AG04449 (cell line): ENCODE results near the gene FAM120A.
"Not testable (repeated sequence)": the region's sequence is repeated elsewhere in the genome, so short reads cannot be mapped to it uniquely, and the experiment has no call there.

Experiments used
- CTCF ChIA-PET: fragments of 350-600 bp; formaldehyde crosslinking; extraction: SDS; loops from one replicate; lab custom pipeline; 2021; ENCODE audit warnings: antibody characterized with exemption; lab: Yijun Ruan, JAX
- POLR2A ChIA-PET: fragments of 400-600, 350-600 bp; formaldehyde crosslinking; extraction: SDS; loops from one replicate; lab custom pipeline; 2020; ENCODE audit warnings: antibody characterized with exemption, inconsistent platforms; lab: Yijun Ruan, JAX
- DNase-seq: peaks from one replicate; pipeline ENCODE4 v3.0.0-alpha.2; 2010; ENCODE audit warnings: low read depth, low spot score
- H3K4me3 ChIP-seq: 2 replicates; pipeline ENCODE4 v1.5.1; 2011; ENCODE audit warnings: low read depth, mild to moderate bottlenecking, control low read depth, low read length
- CTCF ChIP-seq: IDR thresholded peaks from one replicate; pipeline ENCODE4 v1.5.1; 2011; ENCODE audit warnings: mild to moderate bottlenecking, moderate library complexity, low read length, control low read depth, inconsistent platforms; ENCODE audit not compliant: insufficient read depth; ENCODE audit errors: missing control alignments

FAM120A gene

DNA sequence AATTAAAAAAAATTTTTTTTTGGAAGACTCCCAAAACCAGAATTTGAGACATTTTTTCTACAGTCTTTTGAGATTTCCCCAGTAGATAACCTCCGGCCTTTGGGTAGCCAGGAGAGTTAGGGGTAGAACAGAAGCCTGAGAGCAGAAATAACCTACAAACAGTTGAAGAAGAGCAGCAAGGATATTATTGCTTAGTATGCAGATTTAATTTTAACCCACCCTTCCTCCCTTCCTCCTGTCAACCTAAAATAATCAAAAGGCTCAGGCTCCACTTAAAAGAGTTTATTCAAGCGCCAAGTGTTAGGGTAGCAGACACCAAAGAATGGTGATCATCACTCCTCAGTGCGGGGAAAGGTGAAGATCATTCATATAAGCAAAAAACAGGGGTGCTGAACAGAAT lies 17.4 kb upstream of the FAM120A start:
- CTCF ChIA-PET, result no interaction called here

GRCh38 chr9:93435386-93435785 lies 16.1 kb upstream of the FAM120A start:
- no peak for TF ChIP-seq CTCF
- ChIA-PET POLR2A (no interaction called here), CTCF (no interaction called here)
- H3K4me3 ChIP-seq, result no peak overlapping the region
- DNase-seq, result no peak

More for the DNA sequence above, 17.4 kb upstream of the FAM120A start:
- DNase-seq, result no peak
- POLR2A ChIA-PET, result no interaction called here
- no peak overlapping the region for H3K4me3 ChIP-seq
- TF ChIP-seq CTCF, result no peak

DNA sequence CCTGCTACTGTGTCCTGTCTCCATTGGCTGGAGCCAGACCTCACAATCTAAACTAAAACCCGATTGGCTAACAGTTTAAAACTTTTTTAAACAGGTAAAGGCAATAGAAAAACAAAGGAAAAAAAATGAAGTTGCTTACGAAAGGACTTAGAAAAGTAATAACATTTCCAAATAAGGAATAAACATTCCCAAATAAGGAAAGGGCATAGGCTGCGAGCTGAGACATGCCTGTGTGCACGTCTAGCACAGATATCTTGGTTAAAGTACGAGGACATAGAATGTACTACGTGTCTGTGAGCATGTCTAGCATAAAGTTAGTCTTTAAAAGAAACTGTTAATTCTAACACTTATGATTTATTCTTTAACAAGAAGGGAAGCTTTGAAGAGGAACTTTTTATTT lies 15.3 kb upstream of the FAM120A start:
- ChIA-PET CTCF (no interaction called here), POLR2A (no interaction called here)
- DNase-seq, result no peak
- no peak overlapping the region for H3K4me3 ChIP-seq
- no peak for TF ChIP-seq CTCF

GRCh38 chr9:93436655-93437407 lies 14.7 kb upstream of the FAM120A start:
- DNase-seq, result no peak
- CTCF ChIA-PET, result interaction anchor here (0.6 kb wide), 1 partner anchor 204 kb away, joined by 3 read pairs; no protein-coding TSS in a partner anchor
- TF ChIP-seq CTCF, result no peak
- no peak overlapping the region for H3K4me3 ChIP-seq
- POLR2A ChIA-PET, result no interaction called here

- H3K4me3 ChIP-seq, result no peak overlapping the region
- TF ChIP-seq CTCF, result no peak
- ChIA-PET POLR2A (no interaction called here), CTCF (no interaction called here)
- no peak for DNase-seq
Observed at GRCh38 chr9:93437996-93438395, 13.5 kb upstream of the FAM120A start.

DNA sequence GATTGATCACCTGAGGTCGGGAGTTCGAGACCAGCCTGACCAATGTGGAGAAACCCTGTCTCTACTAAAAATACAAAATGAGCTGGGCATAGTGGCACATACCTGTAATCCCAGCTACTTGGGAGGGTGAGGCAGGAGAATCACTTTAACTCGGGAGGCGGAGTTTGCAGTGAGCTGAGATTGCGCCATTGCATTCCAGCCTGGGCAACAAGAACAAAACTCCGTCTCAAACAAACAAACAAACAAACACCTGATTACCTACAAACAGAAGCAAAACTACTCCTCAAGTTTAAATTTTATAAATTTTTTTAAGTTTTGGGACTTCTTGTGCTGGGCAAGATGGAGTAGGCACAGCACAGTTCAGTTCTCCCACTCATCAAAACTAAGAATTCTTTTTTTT lies 12.2 kb upstream of the FAM120A start:
- H3K4me3 ChIP-seq, DNase-seq, POLR2A ChIA-PET, CTCF ChIA-PET: not testable (repeated sequence)
